ENCODE data around the gene VENTX.

The VENTX gene

GRCh38 chr10:133285217-133285616, 47.6 kb downstream of the VENTX start:
- no peak for DNase-seq (ENCODE audit: low read depth)

GRCh38 chr10:133286366-133286765, 48.7 kb downstream of the VENTX start:
- no peak for DNase-seq (ENCODE audit: low read depth)

GRCh38 chr10:133287832-133288500, 50.3 kb downstream of the VENTX start:
- no peak for DNase-seq (ENCODE audit: low read depth)

- no peak for DNase-seq (ENCODE audit: low read depth)
Measured at GRCh38 chr10:133289761-133290160, 52.1 kb downstream of the VENTX start.
